ENCODE data around the gene CUL7.
"Not testable (repeated sequence)": the region's sequence is repeated elsewhere in the genome, so short reads cannot be mapped to it uniquely, and the experiment has no call there.

The CUL7 gene

GRCh38 chr6:43013843-43014433 lies 39.7 kb downstream of the CUL7 start, which contains the start of the genes KLHDC3 and MEA1:
KLHDC3 (plus strand) TSS chr6:43014249; CDS start chr6:43017193, 2,944 bp downstream.
MEA1 (minus strand) TSS chr6:43013946; CDS start chr6:43013813, 133 bp downstream.
- DNase-seq: peak; percentile 100

DNA sequence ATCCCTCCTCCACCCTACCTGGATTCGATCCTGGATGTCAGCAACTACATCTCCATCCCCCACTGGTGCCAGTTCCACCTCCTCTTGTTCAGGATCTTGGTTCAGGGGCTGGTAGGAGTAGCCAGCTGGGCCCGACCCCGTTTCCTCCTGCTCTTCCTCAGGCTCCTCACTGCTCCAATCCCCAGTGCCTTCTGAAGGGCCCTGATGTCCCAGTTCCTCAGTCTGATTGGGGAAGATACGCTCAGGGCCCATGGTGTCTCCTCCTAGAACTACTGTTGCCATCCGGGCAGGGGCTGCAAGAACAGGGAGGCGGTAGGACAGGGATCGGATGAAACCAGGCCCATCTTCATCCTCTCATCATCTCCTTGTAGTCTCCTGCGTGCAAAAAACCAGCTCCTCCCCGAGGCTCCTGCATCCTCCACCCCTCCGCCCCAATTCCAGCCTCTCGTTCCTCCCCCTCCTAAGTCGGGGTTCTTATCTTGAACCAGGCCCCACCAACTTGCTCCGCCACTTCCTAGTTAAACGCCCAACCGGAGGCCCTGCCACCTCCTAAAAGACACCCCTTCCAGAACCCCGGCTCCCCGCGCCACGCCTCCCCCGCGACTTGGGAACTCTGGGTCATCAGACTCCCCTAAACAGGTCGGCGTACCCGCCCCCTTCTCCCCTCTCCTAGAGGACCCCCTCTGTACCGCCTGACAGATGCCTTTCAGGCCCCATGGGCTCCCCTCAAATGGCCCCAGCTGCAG lies 40.4 kb downstream of the CUL7 start:
- peak; percentile 65 for DNase-seq

DNA sequence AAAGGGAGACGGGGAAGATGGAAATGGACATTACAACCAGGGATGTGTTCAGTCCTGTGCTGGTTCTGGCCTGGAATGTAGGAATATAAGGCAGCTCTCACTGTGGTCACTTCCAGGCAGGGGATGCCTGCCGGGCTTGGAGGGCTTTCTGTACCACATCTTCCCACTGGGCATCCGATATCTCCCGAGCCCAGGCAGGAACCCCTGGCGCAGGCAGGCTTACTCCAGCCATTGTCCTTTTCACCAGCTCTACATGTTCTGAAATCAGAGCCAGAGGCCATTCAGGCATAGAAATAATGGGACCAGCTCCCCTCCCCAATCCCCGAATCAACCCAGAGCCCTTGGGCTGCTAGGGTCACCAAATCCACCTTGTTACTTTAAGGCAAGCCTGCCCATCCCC lies 41.3 kb downstream of the CUL7 start:
- no peak for DNase-seq

DNA sequence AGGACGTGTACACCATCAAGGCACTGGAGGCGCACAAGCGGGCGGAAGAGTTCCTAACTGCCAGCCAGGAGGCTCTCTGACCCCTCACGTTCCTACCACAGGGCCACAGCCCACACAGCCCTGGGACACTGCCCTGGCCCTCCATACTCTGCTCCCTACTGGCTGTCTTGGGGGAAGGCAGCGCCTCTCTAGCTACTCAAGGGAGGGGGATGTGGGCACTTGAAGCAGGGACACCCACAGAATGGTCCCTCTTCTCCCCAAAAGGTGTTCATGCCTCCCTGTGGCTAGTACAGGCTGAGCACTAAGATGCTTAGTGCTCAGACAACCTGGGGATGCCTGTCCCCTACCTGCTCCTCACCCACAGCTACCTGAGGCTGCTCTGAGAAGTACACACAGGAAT lies 42.4 kb downstream of the CUL7 start:
- no peak for DNase-seq

- no peak for DNase-seq
Measured at GRCh38 chr6:43009124-43009523, 44.5 kb downstream of the CUL7 start.

DNA sequence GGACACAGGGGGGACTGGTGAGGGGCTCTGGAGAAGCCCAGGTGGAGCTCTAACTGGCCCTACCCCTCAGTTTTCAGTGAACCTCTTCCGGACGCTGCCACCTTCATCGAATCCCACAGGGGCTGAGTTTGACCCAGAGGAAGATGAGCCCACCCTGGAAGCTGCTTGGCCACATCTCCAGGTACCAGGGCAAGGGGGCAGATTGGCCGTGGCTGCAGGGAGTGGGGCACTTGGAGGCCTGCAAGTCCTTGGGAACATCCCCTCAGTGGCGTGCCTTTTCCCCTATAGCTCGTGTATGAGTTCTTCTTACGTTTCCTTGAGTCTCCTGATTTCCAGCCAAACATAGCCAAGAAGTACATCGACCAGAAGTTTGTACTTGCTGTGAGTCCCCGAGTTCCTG lies 46.5 kb downstream of the CUL7 start:
- no peak for DNase-seq

GRCh38 chr6:43006251-43006650 lies 47.4 kb downstream of the CUL7 start:
- DNase-seq: no peak

DNA sequence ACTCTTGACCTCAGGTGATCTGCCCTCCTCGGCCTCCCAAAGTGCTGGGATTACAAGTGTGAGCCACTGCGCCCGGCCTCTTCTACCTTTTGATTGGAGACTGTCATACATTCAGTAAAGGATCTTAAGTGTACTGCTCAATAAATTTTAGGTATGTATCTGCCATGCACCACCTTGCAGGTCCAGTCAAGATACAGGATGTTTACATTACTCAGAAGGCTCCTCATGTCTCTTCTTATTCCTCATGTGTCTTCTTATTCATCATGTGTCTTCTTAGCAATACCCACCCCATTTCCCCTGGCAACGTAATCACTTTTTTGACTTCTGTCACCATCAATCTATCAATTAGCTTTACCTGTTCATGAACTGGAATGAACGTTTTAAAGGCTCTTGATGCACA lies 47.8 kb downstream of the CUL7 start:
- no peak for DNase-seq

DNA sequence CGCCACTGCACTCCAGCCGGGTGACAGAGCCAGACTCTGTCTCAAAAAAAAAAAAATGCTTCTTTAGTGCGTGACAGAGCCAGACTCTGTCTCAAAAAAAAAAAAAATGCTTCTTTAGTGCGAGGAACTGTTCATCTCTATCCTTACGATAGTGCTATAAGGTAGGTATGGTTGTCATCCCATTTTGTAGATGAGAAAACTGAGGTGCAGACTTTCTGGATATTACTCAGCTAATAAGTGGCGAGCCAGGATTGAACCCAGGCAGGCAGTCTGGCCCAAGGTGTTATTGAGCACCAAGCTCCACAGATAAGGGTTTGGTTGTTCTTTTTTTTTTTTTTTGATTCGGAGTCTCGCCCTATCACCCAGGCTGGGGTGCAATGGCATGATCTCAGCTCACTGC lies 51.8 kb downstream of the CUL7 start:
- no peak for DNase-seq

DNA sequence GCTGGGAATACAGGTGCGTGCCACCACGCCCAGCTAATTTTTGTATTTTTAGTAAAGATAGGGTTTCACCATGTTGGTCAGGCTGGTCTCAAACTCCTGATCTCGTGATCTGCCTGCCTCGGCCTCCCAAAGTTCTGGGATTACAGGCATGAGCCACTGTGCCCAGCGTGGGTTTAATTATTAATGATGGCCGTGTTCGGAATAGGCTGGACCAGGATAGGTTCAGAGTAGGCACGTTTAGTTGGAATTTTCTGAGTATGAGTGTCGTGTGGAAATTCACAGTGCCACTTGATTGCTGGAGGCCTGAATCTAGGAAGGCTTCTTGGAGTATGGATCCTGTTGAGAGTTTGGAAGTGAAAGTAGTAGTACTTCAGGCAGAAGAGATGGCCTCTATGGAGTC lies 55.4 kb downstream of the CUL7 start:
- DNase-seq: not testable (repeated sequence)

DNA sequence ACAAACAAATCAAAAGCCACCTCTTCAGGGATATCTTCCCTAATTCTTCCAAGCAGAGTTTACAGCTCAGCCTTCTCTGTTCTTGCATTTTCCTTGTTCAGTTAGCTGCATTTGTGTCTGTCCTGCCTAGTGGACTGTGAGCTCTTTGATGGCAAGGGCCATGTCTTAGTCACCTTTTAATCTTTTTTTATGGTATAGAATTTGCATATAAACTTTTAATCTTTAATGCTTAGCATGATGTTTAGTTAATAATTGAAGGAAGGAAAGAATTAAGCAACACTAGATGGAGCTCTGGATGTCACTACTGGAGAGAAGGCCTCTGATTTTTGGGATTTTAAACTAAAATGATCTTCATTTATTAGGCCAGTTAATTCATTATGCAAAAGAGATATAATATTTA lies 57.1 kb downstream of the CUL7 start:
- DNase-seq: no peak

DNA sequence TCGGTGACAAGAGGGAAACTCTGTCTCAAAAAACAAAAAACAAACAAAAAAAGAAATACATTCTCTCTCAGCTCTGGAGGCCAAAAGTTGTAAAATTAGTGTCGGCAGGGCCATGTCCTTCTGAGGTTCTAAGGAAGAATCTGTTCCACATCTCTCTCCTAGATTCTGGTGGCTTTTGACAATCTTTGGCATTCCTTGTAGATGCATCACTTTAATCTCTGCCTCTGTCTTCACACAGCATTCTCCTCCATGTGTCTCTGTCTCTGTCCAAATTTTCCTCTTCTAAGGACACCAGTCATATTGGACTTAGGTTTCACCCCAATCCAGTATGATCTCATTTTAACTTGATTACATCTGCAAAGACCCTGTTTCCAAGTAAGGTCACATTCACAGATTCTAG lies 60.2 kb downstream of the CUL7 start:
- DNase-seq: no peak

GRCh38 chr6:42989923-42990322 lies 63.7 kb downstream of the CUL7 start:
- DNase-seq: no peak

GRCh38 chr6:42988486-42989020 lies 65.1 kb downstream of the CUL7 start:
- DNase-seq: no peak

Data from GDM1 (cell line).